GM12892 (cell line): ENCODE data around the gene PLOD3.

Experiments used
- DNase-seq: peaks from one replicate; pipeline ENCODE4 v3.0.0; 2011; ENCODE audit not compliant: insufficient read length
- FAIRE-seq: peaks from 2 replicates; lab custom pipeline; 2011; peaks lifted over from hg19 to GRCh38; lab: Jason Lieb, UNC
- POLR2A ChIP-seq: IDR thresholded peaks from 2 replicates; pipeline ENCODE4 v1.6.1; 2011; ENCODE audit warnings: low read depth, low read length, control low read depth
- POLR2AphosphoS5 ChIP-seq: IDR thresholded peaks from 2 replicates; pipeline ENCODE4 v1.6.1; 2011; ENCODE audit warnings: low read depth, low read length, control low read depth
- TAF1 ChIP-seq: IDR thresholded peaks from 2 replicates; pipeline ENCODE4 v1.6.1; 2011; ENCODE audit warnings: low read depth, mild to moderate bottlenecking, control low read depth, low read length, borderline replicate concordance

PLOD3 gene

GRCh38 chr7:101185258-101185839 is 32.0 kb downstream of the PLOD3 start:
- FAIRE-seq (no peak), DNase-seq (no peak)
- no peak for TF ChIP-seq POLR2AphosphoS5
- TF ChIP-seq POLR2A, result no peak
- TF ChIP-seq TAF1, result no peak

GRCh38 chr7:101180130-101180755 is 37.1 kb downstream of the PLOD3 start, which contains the start of gene NAT16:
Gene NAT16 (minus strand): TSS chr7:101180293. CDS start chr7:101174807, 5,486 bp downstream.
- FAIRE-seq, result no peak
- TF ChIP-seq TAF1 (no peak), POLR2A (no peak), POLR2AphosphoS5 (no peak)
- no peak for DNase-seq

- DNase-seq (no peak), FAIRE-seq (no peak)
- no peak for TF ChIP-seq TAF1
- no peak for TF ChIP-seq POLR2AphosphoS5
- no peak for TF ChIP-seq POLR2A
Observed at GRCh38 chr7:101179713-101180112, 37.7 kb downstream of the PLOD3 start.

GRCh38 chr7:101179117-101179516 is 38.3 kb downstream of the PLOD3 start:
- DNase-seq (no peak), FAIRE-seq (no peak)
- TF ChIP-seq POLR2AphosphoS5, result no peak
- no peak for TF ChIP-seq POLR2A
- no peak for TF ChIP-seq TAF1

GRCh38 chr7:101177644-101178043 is 39.7 kb downstream of the PLOD3 start:
- no peak for FAIRE-seq
- no peak for TF ChIP-seq POLR2A
- no peak for TF ChIP-seq TAF1
- TF ChIP-seq POLR2AphosphoS5, result no peak
- no peak for DNase-seq

- no peak for TF ChIP-seq TAF1
- no peak for TF ChIP-seq POLR2AphosphoS5
- no peak for TF ChIP-seq POLR2A
- FAIRE-seq (no peak), DNase-seq (no peak)
Observed at GRCh38 chr7:101175664-101176063, 41.7 kb downstream of the PLOD3 start.

- FAIRE-seq, result no peak
- TF ChIP-seq POLR2AphosphoS5 (no peak), POLR2A (no peak), TAF1 (no peak)
- no peak for DNase-seq
Observed at GRCh38 chr7:101174322-101174854, 43.0 kb downstream of the PLOD3 start.

- DNase-seq, result no peak
- no peak for TF ChIP-seq POLR2AphosphoS5
- no peak for TF ChIP-seq POLR2A
- no peak for TF ChIP-seq TAF1
- FAIRE-seq, result no peak
Observed at GRCh38 chr7:101173752-101174244, 43.6 kb downstream of the PLOD3 start.

- no peak for FAIRE-seq
- TF ChIP-seq POLR2AphosphoS5 (no peak), POLR2A (no peak), TAF1 (no peak)
- no peak for DNase-seq
Observed at GRCh38 chr7:101172854-101173751, 44.3 kb downstream of the PLOD3 start.

- FAIRE-seq (no peak), DNase-seq (no peak)
- no peak for TF ChIP-seq POLR2A
- no peak for TF ChIP-seq POLR2AphosphoS5
- no peak for TF ChIP-seq TAF1
Observed at GRCh38 chr7:101172005-101172853, 45.2 kb downstream of the PLOD3 start.

- no peak for TF ChIP-seq TAF1
- no peak for TF ChIP-seq POLR2AphosphoS5
- no peak for TF ChIP-seq POLR2A
- DNase-seq (no peak), FAIRE-seq (no peak)
Observed at GRCh38 chr7:101171442-101171837, 45.9 kb downstream of the PLOD3 start.
